Activated CD8-positive, alpha-beta T cell treated with anti-CD3 and anti-CD28 coated beads, Interleukin-2, amount 10 ng/mL, durations not matched to agents 7 days and 5 days (primary cell): ENCODE results near the gene GGT5. TPM values are rescaled to one million over a fixed set of nuclear protein-coding genes. Genes with fewer than 3 reads are reported as not detected.
"Not testable (repeated sequence)": the region's sequence is repeated elsewhere in the genome, so short reads cannot be mapped to it uniquely, and the experiment has no call there.

Experiments
- ATAC-seq: fragments of 150-1000 bp; cut with Tn5 transposase; one replicate; pipeline ENCODE4 v1.10.0; 2021; ENCODE audit warnings: moderate library complexity
- CTCF ChIA-PET: fragments of 350-600 bp; sonication (Branson Sonifier 250); formaldehyde crosslinking; loops from one replicate; lab custom pipeline; 2021; ENCODE audit warnings: antibody characterized with exemption; lab: Charles Lee
- POLR2A ChIA-PET: fragments of 350-600 bp; sonication (Branson Sonifier 250); formaldehyde crosslinking; loops from one replicate; lab custom pipeline; 2021; ENCODE audit warnings: antibody characterized with exemption; lab: Charles Lee
- DNase-seq: peaks from one replicate; pipeline ENCODE4 v3.0.0-alpha.2; 2020
- H3K27ac Mint-ChIP-seq: one replicate; pipeline ENCODE4 v1.8.0; 2021; ENCODE audit warnings: mild to moderate bottlenecking, mixed read lengths
- H3K27me3 Mint-ChIP-seq: one replicate; pipeline ENCODE4 v1.8.0; 2021; ENCODE audit warnings: low read depth, mixed read lengths
- H3K36me3 Mint-ChIP-seq: one replicate; pipeline ENCODE4 v1.8.0; 2021; ENCODE audit warnings: low read depth, mixed read lengths
- H3K4me1 Mint-ChIP-seq: one replicate; pipeline ENCODE4 v1.8.0; 2021; ENCODE audit warnings: low read depth, mixed read lengths
- H3K4me3 Mint-ChIP-seq: one replicate; pipeline ENCODE4 v1.8.0; 2021; ENCODE audit warnings: mild to moderate bottlenecking, mixed read lengths
- H3K9me3 Mint-ChIP-seq: one replicate; pipeline ENCODE4 v1.8.0; 2022; ENCODE audit warnings: mixed read lengths; ENCODE audit not compliant: insufficient read depth
- total RNA-seq, 2 experiments: library from RNA; stranded (reverse); gene quantifications; one replicate each; pipeline ENCODE4 v1.2.3, GENCODE V29; 2021

Gene GGT5
- under 1 TPM; 0.29 to 0.44 TPM for total RNA-seq

- POLR2A ChIA-PET, DNase-seq, H3K9me3 Mint-ChIP-seq, H3K36me3 Mint-ChIP-seq, H3K27me3 Mint-ChIP-seq, ATAC-seq, H3K4me3 Mint-ChIP-seq: not testable (repeated sequence)
- peaks cover 53% of the 10 kb centered on the region for H3K4me1 Mint-ChIP-seq
- H3K27ac Mint-ChIP-seq, result peak within 1 kb of the TSS; percentile 82
- CTCF ChIA-PET, result interaction anchor here (0.9 to 1.5 kb wide), 3 partner anchors 14 to 87 kb away, joined by 3 to 6 read pairs (median 3); no protein-coding TSS in a partner anchor
Measured at GRCh38 chr22:24245030-24245431, at the start of gene GGT5. GGT5 (minus strand) TSS chr22:24245082; CDS start chr22:24244725, 357 bp downstream.

DNA sequence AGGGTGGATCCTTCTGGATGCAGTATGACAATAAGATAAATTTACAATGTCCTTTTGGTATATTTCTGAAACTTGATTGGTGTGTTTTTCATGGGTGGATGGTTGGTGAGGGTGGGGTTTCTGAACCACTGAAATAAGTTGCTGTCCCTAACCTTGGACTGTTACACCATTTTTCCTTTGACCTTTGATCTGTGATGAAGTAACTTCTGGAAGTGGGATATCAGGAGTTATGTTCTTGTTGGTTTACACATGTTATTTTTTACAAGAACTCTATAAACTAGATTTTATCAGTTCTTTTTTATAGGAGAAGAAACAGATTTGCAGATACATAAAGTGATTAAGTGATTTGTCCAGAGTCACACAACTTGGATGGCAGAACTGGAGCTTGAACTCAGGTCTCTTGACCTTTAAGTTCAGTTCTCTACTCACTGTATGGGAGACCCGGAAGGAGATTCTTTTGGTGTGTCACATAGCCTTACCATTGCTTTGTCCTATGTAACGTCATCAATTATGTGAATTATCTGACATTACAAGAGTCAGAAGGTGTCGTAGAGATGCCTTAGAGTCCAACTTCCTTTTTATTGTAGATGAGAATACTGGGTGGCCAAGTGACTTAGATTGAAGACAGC lies 47.4 kb upstream of the GGT5 start:
- H3K4me1 Mint-ChIP-seq, DNase-seq, POLR2A ChIA-PET, ATAC-seq, H3K4me3 Mint-ChIP-seq, CTCF ChIA-PET, H3K36me3 Mint-ChIP-seq, H3K27me3 Mint-ChIP-seq, H3K9me3 Mint-ChIP-seq, H3K27ac Mint-ChIP-seq: not testable (repeated sequence)

- H3K4me3 Mint-ChIP-seq, result no peak overlapping the region
- DNase-seq (no peak), ATAC-seq (no peak)
- CTCF ChIA-PET, result no interaction called here
- no peak overlapping the region for H3K27ac Mint-ChIP-seq
- H3K27me3 Mint-ChIP-seq, result no peaks in the 10 kb centered on the region
- H3K9me3 Mint-ChIP-seq, result no peaks in the 10 kb centered on the region
- peaks cover 6% of the 10 kb centered on the region for H3K36me3 Mint-ChIP-seq
- POLR2A ChIA-PET, result no interaction called here
- peaks cover 8% of the 10 kb centered on the region for H3K4me1 Mint-ChIP-seq
Measured at GRCh38 chr22:24291515-24292201, 46.8 kb upstream of the GGT5 start.

DNA sequence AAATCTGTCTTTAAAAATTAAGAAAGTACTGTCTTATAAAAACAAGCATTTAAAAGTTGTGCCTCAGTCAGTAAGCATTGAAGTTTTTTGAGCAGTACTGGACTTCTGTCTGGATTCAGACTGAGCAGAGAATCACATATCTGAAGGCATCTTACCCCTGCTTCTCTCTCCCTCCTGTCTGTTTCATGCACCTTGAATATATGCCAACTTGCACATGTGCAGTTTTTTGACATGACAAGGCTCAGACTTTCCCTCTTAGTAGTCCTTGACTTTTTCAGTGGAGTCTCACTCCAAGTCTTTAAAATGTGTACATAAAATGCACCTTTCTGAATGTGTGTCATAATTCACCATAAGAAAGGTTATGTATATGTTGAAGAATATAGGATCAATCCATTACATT lies 45.6 kb upstream of the GGT5 start:
- no peaks in the 10 kb centered on the region for H3K27me3 Mint-ChIP-seq
- ATAC-seq (no peak), DNase-seq (no peak)
- ChIA-PET POLR2A (no interaction called here), CTCF (no interaction called here)
- H3K9me3 Mint-ChIP-seq, result no peaks in the 10 kb centered on the region
- H3K4me1 Mint-ChIP-seq, result peaks cover 18% of the 10 kb centered on the region
- H3K4me3 Mint-ChIP-seq, result no peak overlapping the region
- peaks cover 6% of the 10 kb centered on the region for H3K36me3 Mint-ChIP-seq
- no peak overlapping the region for H3K27ac Mint-ChIP-seq

DNA sequence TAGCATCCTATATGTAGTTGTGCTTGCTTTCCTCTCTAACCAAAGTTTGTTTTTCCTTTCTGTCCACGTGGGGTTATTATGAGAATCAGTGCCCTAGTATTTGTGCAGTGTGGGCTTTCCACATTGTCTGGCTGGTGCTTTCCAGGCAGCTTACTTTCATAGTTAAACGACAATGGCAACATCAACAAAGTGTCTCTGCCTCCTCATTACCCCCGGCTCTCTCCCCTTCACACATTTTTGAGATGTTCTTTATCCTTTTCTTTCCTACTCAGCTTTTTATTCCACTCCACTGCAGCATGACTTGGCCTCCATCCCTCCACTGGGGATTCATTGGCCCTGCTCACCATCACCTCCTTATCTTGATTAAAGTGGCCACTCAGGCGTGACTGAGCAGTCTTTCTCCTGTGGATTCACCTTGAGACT lies 44.9 kb upstream of the GGT5 start:
- Mint-ChIP-seq H3K9me3 (no peaks in the 10 kb centered on the region), H3K36me3 (peaks cover 6% of the 10 kb centered on the region), H3K4me3 (no peak overlapping the region), H3K4me1 (peaks cover 25% of the 10 kb centered on the region), H3K27ac (no peak overlapping the region), H3K27me3 (no peaks in the 10 kb centered on the region)
- ChIA-PET POLR2A (no interaction called here), CTCF (interaction anchor here (1.6 to 1.9 kb wide), 3 partner anchors 38 to 100 kb away, joined by 3 to 4 read pairs (median 3); no protein-coding TSS in a partner anchor)
- no peak for DNase-seq
- no peak for ATAC-seq

GRCh38 chr22:24289114-24289513 lies 44.2 kb upstream of the GGT5 start:
- Mint-ChIP-seq H3K4me3 (no peak overlapping the region), H3K27me3 (no peaks in the 10 kb centered on the region), H3K36me3 (peaks cover 6% of the 10 kb centered on the region), H3K27ac (no peak overlapping the region), H3K9me3 (no peaks in the 10 kb centered on the region), H3K4me1 (peaks cover 29% of the 10 kb centered on the region)
- no peak for ATAC-seq
- ChIA-PET CTCF (interaction anchor here (1.2 to 1.9 kb wide), 5 partner anchors 13 to 232 kb away, joined by 3 to 4 read pairs (median 3); no protein-coding TSS in a partner anchor), POLR2A (no interaction called here)
- DNase-seq, result no peak

DNA sequence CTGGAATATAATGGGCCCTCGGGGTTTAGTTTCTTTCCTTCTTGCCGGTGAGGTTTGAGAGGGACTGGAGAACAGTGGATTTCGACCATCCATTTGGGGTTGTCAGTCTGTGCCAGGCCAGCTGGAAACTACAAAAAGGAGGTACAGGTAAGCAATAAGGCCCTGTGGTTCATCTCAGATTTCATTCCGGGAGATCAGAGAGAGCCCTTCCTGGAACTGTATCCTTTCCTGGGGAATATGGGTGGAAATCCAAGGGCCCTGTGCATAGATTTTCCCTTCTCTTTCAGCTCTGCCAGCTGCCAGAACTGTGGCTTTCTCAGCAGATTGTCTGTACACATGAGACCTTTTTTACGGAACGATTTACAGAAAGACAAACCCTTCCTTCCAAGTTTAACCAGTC lies 42.9 kb upstream of the GGT5 start:
- H3K27me3 Mint-ChIP-seq, H3K4me3 Mint-ChIP-seq, POLR2A ChIA-PET, H3K27ac Mint-ChIP-seq, H3K36me3 Mint-ChIP-seq, DNase-seq, H3K9me3 Mint-ChIP-seq, ATAC-seq: not testable (repeated sequence)
- CTCF ChIA-PET, result interaction anchor here (1.9 kb wide), 1 partner anchor 45 kb away, joined by 4 read pairs; no protein-coding TSS in a partner anchor
- H3K4me1 Mint-ChIP-seq, result peaks cover 35% of the 10 kb centered on the region

GRCh38 chr22:24287212-24287611 lies 42.3 kb upstream of the GGT5 start:
- DNase-seq, CTCF ChIA-PET, POLR2A ChIA-PET, H3K27ac Mint-ChIP-seq, ATAC-seq, H3K4me3 Mint-ChIP-seq, H3K9me3 Mint-ChIP-seq, H3K36me3 Mint-ChIP-seq, H3K27me3 Mint-ChIP-seq: not testable (repeated sequence)
- H3K4me1 Mint-ChIP-seq, result peaks cover 39% of the 10 kb centered on the region

GRCh38 chr22:24285245-24285644 lies 40.4 kb upstream of the GGT5 start:
- H3K4me3 Mint-ChIP-seq, result no peak overlapping the region
- H3K9me3 Mint-ChIP-seq, result no peaks in the 10 kb centered on the region
- ATAC-seq (peak; percentile 83), DNase-seq (no peak)
- peak overlapping the region; percentile 17 for H3K27ac Mint-ChIP-seq
- peaks cover 56% of the 10 kb centered on the region for H3K4me1 Mint-ChIP-seq
- CTCF ChIA-PET, result interaction anchor here (0.7 to 2.4 kb wide), 9 partner anchors 10 to 131 kb away, joined by 3 to 6 read pairs (median 4); no protein-coding TSS in a partner anchor
- H3K36me3 Mint-ChIP-seq, result peaks cover 17% of the 10 kb centered on the region
- POLR2A ChIA-PET, result no interaction called here
- no peaks in the 10 kb centered on the region for H3K27me3 Mint-ChIP-seq

DNA sequence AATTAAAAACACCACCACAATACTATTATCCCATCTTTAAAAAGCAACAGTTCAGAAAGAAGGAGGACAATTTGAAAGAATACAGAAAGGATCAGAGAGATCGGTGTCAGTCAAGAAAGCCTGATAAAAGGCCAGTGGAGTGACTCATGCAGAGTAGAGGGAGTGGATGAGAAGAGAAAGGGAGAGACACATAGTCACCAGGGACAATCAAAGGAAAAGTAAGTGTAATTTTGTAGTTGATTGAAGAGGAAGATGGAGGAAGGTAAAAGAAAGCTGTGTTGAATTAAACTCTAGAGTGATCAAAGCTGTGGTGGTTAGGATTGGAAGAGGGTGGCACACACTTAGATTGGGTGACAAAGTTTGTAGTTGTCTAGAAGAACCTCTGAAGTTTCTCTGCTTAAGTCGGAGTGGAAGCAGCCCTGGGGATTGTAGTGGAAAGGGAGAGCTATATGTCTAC lies 39.9 kb upstream of the GGT5 start:
- DNase-seq, result no peak
- Mint-ChIP-seq H3K27me3 (no peaks in the 10 kb centered on the region), H3K36me3 (peaks cover 17% of the 10 kb centered on the region), H3K4me1 (peaks cover 54% of the 10 kb centered on the region), H3K4me3 (no peak overlapping the region), H3K27ac (peak overlapping the region; percentile 17), H3K9me3 (no peaks in the 10 kb centered on the region)
- ATAC-seq, result peak; percentile 82
- ChIA-PET POLR2A (no interaction called here), CTCF (interaction anchor here (0.7 to 2.4 kb wide), 8 partner anchors 10 to 130 kb away, joined by 3 to 6 read pairs (median 4); no protein-coding TSS in a partner anchor)

GRCh38 chr22:24282401-24282800 lies 37.5 kb upstream of the GGT5 start:
- Mint-ChIP-seq H3K4me1 (peaks cover 60% of the 10 kb centered on the region), H3K4me3 (no peak overlapping the region), H3K9me3 (no peaks in the 10 kb centered on the region), H3K27ac (no peak overlapping the region), H3K27me3 (no peaks in the 10 kb centered on the region), H3K36me3 (peaks cover 16% of the 10 kb centered on the region)
- DNase-seq, result no peak
- ChIA-PET POLR2A (no interaction called here), CTCF (interaction anchor here (0.6 kb wide), 1 partner anchor 248 kb away, joined by 3 read pairs; no protein-coding TSS in a partner anchor)
- no peak for ATAC-seq

DNA sequence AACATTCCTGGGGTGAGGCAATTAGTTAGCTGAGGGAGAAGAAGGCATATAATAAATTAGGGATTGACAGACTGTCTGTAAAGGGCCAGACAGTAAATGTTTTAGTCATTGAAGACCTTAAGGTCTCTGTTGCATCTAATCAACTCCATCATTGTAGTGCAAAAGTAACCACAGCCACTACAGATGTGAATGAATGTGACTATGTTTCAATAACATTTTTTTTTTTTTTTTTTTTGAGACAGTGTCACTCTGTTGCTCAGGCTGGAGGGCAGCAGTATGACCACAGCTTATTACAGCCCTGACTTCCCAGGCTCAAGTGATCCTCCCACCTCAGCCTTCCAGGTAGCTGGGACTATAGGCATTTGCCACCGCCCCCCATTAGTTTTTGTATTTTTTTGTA lies 35.5 kb upstream of the GGT5 start:
- Mint-ChIP-seq H3K36me3 (peaks cover 20% of the 10 kb centered on the region), H3K4me1 (peaks cover 54% of the 10 kb centered on the region)
- H3K27me3 Mint-ChIP-seq, H3K4me3 Mint-ChIP-seq, DNase-seq, H3K27ac Mint-ChIP-seq, ATAC-seq, CTCF ChIA-PET, H3K9me3 Mint-ChIP-seq, POLR2A ChIA-PET: not testable (repeated sequence)
